Naive thymus-derived CD8-positive, alpha-beta T cell (primary cell): ENCODE results near the gene AGMO. TPM values are rescaled to one million over a fixed set of nuclear protein-coding genes. Genes with fewer than 3 reads are reported as not detected.

Experiments
- ATAC-seq, 2 donors: fragments of 150-1000 bp; cut with Tn5 transposase in 1 of 2; sonication (Bioruptor Pico), chemical (Tn5 transposase) in 1 of 2; 1 replicate in 1 of 2; 2 replicates in 1 of 2; pipeline ENCODE4 v1.10.0; 2021; ENCODE audit warnings: mild to moderate bottlenecking in 2 of 2, moderate library complexity in 2 of 2
- POLR2A ChIA-PET: fragments of 350-600 bp; sonication (Branson Sonifier 250); formaldehyde crosslinking; loops from one replicate; lab custom pipeline; 2021; ENCODE audit warnings: antibody characterized with exemption; lab: Charles Lee
- DNase-seq, 10 donors: peaks; one replicate each; pipeline versions ENCODE4 v3.0.0 to v3.0.0-alpha.2; 2020 to 2022
- H3K27ac Mint-ChIP-seq, 10 donors: one replicate each; pipeline ENCODE4 v1.8.0; 2020 to 2022; ENCODE audit warnings: mild to moderate bottlenecking in 10 of 10, mixed read lengths in 10 of 10, moderate library complexity in 4 of 10, inconsistent platforms in 1 of 10
- H3K27me3 Mint-ChIP-seq, 5 donors: one replicate each; pipeline ENCODE4 v1.8.0; 2021 to 2022; ENCODE audit warnings: mixed read lengths in 5 of 5
- H3K36me3 Mint-ChIP-seq, 3 donors: one replicate each; pipeline ENCODE4 v1.8.0; 2020 to 2022; ENCODE audit warnings: mixed read lengths in 3 of 3, mild to moderate bottlenecking in 2 of 3, inconsistent platforms in 1 of 3
- H3K4me1 Mint-ChIP-seq, 4 donors: one replicate each; pipeline ENCODE4 v1.8.0; 2021 to 2022; ENCODE audit warnings: mixed read lengths in 4 of 4
- H3K4me3 Mint-ChIP-seq, 10 donors: one replicate each; pipeline ENCODE4 v1.8.0; 2020 to 2022; ENCODE audit warnings: mild to moderate bottlenecking in 10 of 10, mixed read lengths in 10 of 10, moderate library complexity in 6 of 10, inconsistent platforms in 1 of 10
- H3K9me3 Mint-ChIP-seq, 9 donors: one replicate each; pipeline ENCODE4 v1.8.0; 2020 to 2022; ENCODE audit warnings: mixed read lengths in 9 of 9, mild to moderate bottlenecking in 3 of 9, inconsistent platforms in 1 of 9, moderate library complexity in 1 of 9
- polyA plus RNA-seq, 3 donors: library from polyadenylated mRNA; unstranded; fragments of 300-500 nt; fragmentation: Illumina TruSeq; gene quantifications; one replicate each; pipeline ENCODE4 v1.2.3, GENCODE V29; 2021
- total RNA-seq, 8 experiments: library from RNA in 2 of 8; stranded (reverse) in 2 of 8; gene quantifications; one replicate each; pipeline ENCODE4 v1.2.3 and lab custom pipeline; 2021 to 2026

Gene AGMO
- total and polyA plus RNA-seq, 5 experiments from 2014 or later: not detected

DNA sequence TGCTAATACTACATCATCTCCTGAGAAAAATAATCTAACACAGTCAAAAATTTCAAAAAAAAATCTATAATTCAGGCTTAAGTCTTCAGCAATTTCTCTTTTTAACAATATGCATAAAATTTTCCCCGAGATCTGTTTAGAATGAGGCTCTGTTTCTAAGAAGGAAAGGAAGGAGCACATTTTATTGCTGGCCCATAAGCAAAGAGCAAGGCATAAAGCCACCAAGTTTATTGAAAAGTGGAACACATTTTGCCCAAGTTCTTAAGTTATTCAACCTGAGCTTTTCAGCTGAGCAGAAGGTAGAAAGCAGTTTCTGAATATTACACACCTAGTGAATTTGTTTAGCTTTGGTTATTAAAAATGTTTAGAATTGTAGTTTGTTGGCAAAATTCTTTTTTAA, 73.9 kb downstream of the AGMO start:
- ATAC-seq: no peak
- no peaks in the 10 kb centered on the region for H3K4me1 Mint-ChIP-seq
- no peaks in the 10 kb centered on the region for H3K27me3 Mint-ChIP-seq

GRCh38 chr7:15485998-15486397, 75.8 kb downstream of the AGMO start:
- no peaks in the 10 kb centered on the region for H3K4me1 Mint-ChIP-seq
- H3K27ac Mint-ChIP-seq: no peak overlapping the region
- ATAC-seq: no peak
- H3K9me3 Mint-ChIP-seq: peaks cover 0 to 27% (median 6%) of the 10 kb centered on the region in 9 donors
- DNase-seq: no peak
- no peaks in the 10 kb centered on the region for H3K27me3 Mint-ChIP-seq
- no peak overlapping the region for H3K4me3 Mint-ChIP-seq
- POLR2A ChIA-PET: no interaction called here
- no peaks in the 10 kb centered on the region for H3K36me3 Mint-ChIP-seq

More for the DNA sequence above, 73.9 kb downstream of the AGMO start:
- POLR2A ChIA-PET: no interaction called here
- H3K9me3 Mint-ChIP-seq: peaks cover 0 to 22% (median 6%) of the 10 kb centered on the region in 9 donors
- no peaks in the 10 kb centered on the region for H3K36me3 Mint-ChIP-seq
- H3K27ac Mint-ChIP-seq: no peak overlapping the region
- H3K4me3 Mint-ChIP-seq: no peak overlapping the region
- no peak for DNase-seq

DNA sequence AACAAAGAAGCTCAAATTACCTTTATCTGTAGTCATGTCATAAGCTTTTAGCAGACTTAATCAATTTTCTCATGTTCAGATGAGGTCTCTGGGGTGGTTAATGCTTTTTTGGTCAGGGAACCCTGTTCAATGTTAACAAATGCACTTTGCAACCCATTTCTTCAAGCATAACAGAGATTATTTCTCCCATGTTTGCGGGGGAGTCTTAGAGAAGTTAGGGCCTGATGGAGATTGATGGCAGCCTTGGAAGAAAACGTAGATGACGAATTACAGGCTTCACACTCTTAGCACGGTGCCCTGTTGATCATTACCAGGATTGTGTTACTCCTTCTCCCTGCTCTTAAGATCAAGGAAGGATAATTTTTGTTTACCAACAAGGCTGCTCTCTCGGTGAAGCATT, 76.4 kb downstream of the AGMO start:
- H3K9me3 Mint-ChIP-seq: peaks cover 0 to 22% (median 6%) of the 10 kb centered on the region in 9 donors
- H3K4me1 Mint-ChIP-seq: no peaks in the 10 kb centered on the region
- H3K27me3 Mint-ChIP-seq: no peaks in the 10 kb centered on the region
- no peaks in the 10 kb centered on the region for H3K36me3 Mint-ChIP-seq
- no peak for DNase-seq
- H3K4me3 Mint-ChIP-seq: no peak overlapping the region
- H3K27ac Mint-ChIP-seq: no peak overlapping the region
- POLR2A ChIA-PET: no interaction called here
- no peak for ATAC-seq

GRCh38 chr7:15481132-15481531, 80.7 kb downstream of the AGMO start:
- POLR2A ChIA-PET: no interaction called here
- no peaks in the 10 kb centered on the region for H3K27me3 Mint-ChIP-seq
- peaks cover 2 to 25% (median 8%) of the 10 kb centered on the region in 9 donors for H3K9me3 Mint-ChIP-seq
- H3K4me3 Mint-ChIP-seq: no peak overlapping the region
- DNase-seq: no peak
- no peak overlapping the region for H3K27ac Mint-ChIP-seq
- no peak for ATAC-seq
- no peaks in the 10 kb centered on the region for H3K4me1 Mint-ChIP-seq
- no peaks in the 10 kb centered on the region for H3K36me3 Mint-ChIP-seq

- ATAC-seq (no peak), DNase-seq (no peak)
- Mint-ChIP-seq H3K4me3 (no peak overlapping the region), H3K27me3 (no peaks in the 10 kb centered on the region), H3K36me3 (no peaks in the 10 kb centered on the region), H3K4me1 (no peaks in the 10 kb centered on the region), H3K27ac (no peak overlapping the region), H3K9me3 (peaks cover 0 to 19% (median 5%) of the 10 kb centered on the region in 9 donors)
- POLR2A ChIA-PET: no interaction called here
These were observed 83.4 kb downstream of the AGMO start for GRCh38 chr7:15478401-15478800.

DNA sequence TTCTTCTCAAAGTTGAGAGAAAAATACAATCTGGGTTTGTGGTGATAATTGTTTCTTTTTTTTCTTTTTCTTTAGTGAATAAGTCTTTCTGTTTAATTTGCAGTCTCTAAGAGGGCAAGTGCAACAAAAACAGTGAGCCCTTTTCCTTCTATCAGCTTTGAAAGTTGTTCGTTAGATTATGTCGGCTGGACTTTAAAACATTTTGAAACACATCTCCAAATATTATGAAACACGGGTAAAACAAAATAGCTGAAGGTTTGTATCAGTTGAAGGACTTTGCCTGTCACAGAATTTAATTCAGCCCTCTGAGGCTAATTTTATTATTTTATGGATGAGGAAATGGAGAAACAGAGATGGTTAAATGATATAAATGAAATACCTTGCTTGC, 85.3 kb downstream of the AGMO start:
- Mint-ChIP-seq H3K9me3 (peaks cover 0 to 12% (median 5%) of the 10 kb centered on the region in 9 donors), H3K27ac (no peak overlapping the region), H3K4me1 (no peaks in the 10 kb centered on the region), H3K36me3 (no peaks in the 10 kb centered on the region), H3K4me3 (no peak overlapping the region), H3K27me3 (no peaks in the 10 kb centered on the region)
- POLR2A ChIA-PET: no interaction called here
- no peak for DNase-seq
- ATAC-seq: no peak

DNA sequence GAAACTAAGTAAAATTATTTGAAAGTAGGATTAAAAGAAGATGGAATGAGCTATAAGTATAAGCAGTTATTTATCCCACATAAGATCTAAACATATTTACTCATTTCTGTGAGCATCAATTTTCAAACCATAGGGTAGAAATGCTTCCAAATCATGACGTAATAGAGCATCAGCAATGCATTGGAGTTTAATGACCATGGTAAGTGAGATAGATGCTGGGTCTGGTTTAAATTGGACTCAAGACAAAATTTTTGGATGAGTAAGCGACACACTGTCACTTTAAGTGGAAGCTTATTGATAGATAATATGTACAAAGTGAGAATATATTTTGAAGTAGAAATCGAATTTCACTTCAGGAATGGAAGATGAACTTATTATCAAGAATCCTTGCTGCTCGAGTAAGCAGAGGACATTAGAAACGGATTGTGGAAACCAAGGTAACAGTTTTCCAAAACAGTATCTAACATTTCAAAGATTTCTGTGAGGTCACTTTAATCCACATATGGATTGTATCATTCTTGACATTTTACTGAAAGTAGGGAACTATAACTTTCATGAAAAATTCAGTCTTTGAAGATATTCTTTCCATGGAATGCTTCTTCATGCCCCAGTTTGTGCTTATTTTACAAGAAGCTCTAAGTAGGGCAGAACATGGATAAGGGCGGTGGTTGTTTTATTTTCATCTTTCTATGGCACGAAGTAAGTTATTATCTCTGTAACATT, 85.8 kb downstream of the AGMO start:
- H3K27ac Mint-ChIP-seq: no peak overlapping the region
- no peaks in the 10 kb centered on the region for H3K4me1 Mint-ChIP-seq
- H3K36me3 Mint-ChIP-seq: no peaks in the 10 kb centered on the region
- no peak for ATAC-seq
- POLR2A ChIA-PET: no interaction called here
- H3K9me3 Mint-ChIP-seq: peaks cover 0 to 11% (median 5%) of the 10 kb centered on the region in 9 donors
- no peaks in the 10 kb centered on the region for H3K27me3 Mint-ChIP-seq
- no peak overlapping the region for H3K4me3 Mint-ChIP-seq
- DNase-seq: no peak

- Mint-ChIP-seq H3K27ac (no peak overlapping the region), H3K27me3 (no peaks in the 10 kb centered on the region), H3K4me3 (no peak overlapping the region), H3K9me3 (peaks cover 0 to 11% (median 5%) of the 10 kb centered on the region in 9 donors), H3K4me1 (no peaks in the 10 kb centered on the region), H3K36me3 (no peaks in the 10 kb centered on the region)
- DNase-seq: no peak
- POLR2A ChIA-PET: no interaction called here
- no peak for ATAC-seq
These were observed 90.2 kb downstream of the AGMO start for GRCh38 chr7:15471669-15471950.

- Mint-ChIP-seq H3K36me3 (no peaks in the 10 kb centered on the region), H3K4me1 (no peaks in the 10 kb centered on the region), H3K27me3 (no peaks in the 10 kb centered on the region), H3K4me3 (no peak overlapping the region), H3K27ac (no peak overlapping the region), H3K9me3 (peaks cover 0 to 11% (median 5%) of the 10 kb centered on the region in 9 donors)
- no peak for ATAC-seq
- POLR2A ChIA-PET: no interaction called here
- DNase-seq: no peak
These were observed 90.8 kb downstream of the AGMO start for GRCh38 chr7:15470825-15471668.

DNA sequence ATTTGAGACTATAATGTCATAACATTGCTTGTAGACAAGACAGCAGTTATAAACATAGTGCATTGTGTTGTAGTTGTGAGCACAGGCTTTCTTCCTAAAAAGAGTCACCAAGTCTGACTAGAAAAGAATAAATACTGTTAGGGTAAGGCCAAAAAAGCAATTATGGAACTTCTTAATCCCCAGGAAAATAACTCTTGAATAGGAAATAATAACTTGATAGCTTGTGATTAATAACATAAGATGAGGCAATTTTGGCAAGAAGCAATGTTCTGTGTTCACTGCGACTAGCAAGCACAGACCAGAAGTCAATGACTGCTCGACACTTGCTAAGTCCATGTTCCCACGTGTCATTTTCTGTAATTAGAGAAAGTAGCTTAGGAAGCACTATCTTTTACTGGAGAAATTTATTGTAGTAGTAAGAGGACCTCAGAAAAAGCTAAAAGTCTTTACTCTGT, 97.1 kb downstream of the AGMO start:
- Mint-ChIP-seq H3K36me3 (no peaks in the 10 kb centered on the region), H3K4me3 (no peak overlapping the region), H3K27me3 (no peaks in the 10 kb centered on the region), H3K27ac (no peak overlapping the region), H3K4me1 (no peaks in the 10 kb centered on the region), H3K9me3 (peaks cover 0 to 4% (median 0%) of the 10 kb centered on the region in 9 donors)
- DNase-seq: no peak
- POLR2A ChIA-PET: no interaction called here
- no peak for ATAC-seq

DNA sequence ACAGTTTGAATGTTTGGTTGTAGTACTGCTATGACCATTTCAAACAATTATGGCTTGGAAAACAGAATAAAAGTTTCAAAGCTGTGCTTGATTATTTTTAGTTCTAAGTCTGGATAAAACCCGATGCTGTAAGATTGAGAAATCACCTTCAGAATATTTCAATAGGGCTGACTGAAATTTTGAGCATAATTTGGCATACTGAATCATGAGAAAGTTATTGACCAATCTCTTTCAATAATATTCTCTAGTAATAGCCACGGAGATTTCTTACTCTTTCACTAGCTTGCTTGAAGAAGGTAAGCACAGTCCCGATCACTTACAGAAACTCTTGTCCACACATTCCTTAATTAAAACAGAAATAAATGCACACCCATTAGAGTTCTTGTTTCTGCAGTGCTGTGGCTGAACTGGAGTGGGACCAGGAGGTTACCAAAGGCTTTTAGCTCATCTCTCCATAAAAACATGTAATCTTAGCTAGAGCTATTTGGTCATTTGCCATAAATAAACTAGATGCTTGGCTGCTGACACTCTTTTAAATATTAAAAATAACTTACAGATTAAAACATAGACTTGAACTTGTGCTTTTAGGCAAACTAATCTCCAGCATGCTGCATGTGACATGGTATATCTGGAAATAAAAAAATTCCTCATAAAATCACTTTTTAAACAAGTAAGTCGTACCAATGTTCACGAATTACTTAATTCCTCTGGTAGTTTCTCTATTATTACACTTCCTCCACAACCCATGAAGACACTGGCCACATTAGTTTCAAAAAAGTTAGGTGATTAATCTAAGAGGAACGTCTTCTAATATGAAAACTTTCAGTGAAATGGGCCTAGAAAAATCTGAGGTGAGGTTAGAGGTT, 97.8 kb downstream of the AGMO start:
- Mint-ChIP-seq H3K9me3 (peaks cover 0 to 4% (median 0%) of the 10 kb centered on the region in 9 donors), H3K4me1 (no peaks in the 10 kb centered on the region), H3K36me3 (no peaks in the 10 kb centered on the region), H3K27ac (no peak overlapping the region), H3K27me3 (no peaks in the 10 kb centered on the region), H3K4me3 (no peak overlapping the region)
- ATAC-seq (no peak), DNase-seq (no peak)
- POLR2A ChIA-PET: no interaction called here

GRCh38 chr7:15462721-15463389, 99.0 kb downstream of the AGMO start:
- Mint-ChIP-seq H3K4me1 (no peaks in the 10 kb centered on the region), H3K4me3 (no peak overlapping the region), H3K9me3 (peaks cover 0 to 4% (median 0%) of the 10 kb centered on the region in 9 donors), H3K27me3 (no peaks in the 10 kb centered on the region), H3K36me3 (no peaks in the 10 kb centered on the region), H3K27ac (no peak overlapping the region)
- POLR2A ChIA-PET: no interaction called here
- ATAC-seq (no peak), DNase-seq (no peak)
